ENCODE measurements around the gene MATCAP1.

Gene MATCAP1

GRCh38 chr16:67200491-67200890, 16.7 kb upstream of the MATCAP1 start:
- TF ChIP-seq CTCF (IDR thresholded peaks at IDR 0.05; ENCODE audit: insufficient read depth, low read depth, low read length, missing control alignments), result no peak
- DNase-seq (ENCODE audit: low read depth), result no peak
- H3K4me3 ChIP-seq (ENCODE audit: low read depth, low read length), result no peak overlapping the region

GRCh38 chr16:67199808-67200198, 16.0 kb upstream of the MATCAP1 start:
- TF ChIP-seq CTCF (IDR thresholded peaks at IDR 0.05; ENCODE audit: insufficient read depth, low read depth, low read length, missing control alignments), result no peak
- H3K4me3 ChIP-seq (ENCODE audit: low read depth, low read length), result no peak overlapping the region
- DNase-seq (ENCODE audit: low read depth), result no peak

GRCh38 chr16:67199011-67199807, 15.4 kb upstream of the MATCAP1 start, which contains the start of gene ELMO3:
Gene ELMO3 (plus strand): TSS chr16:67199131. CDS start chr16:67199327, 196 bp downstream.
- TF ChIP-seq CTCF (IDR thresholded peaks at IDR 0.05; ENCODE audit: insufficient read depth, low read depth, low read length, missing control alignments), result no peak
- DNase-seq (ENCODE audit: low read depth), result no peak
- H3K4me3 ChIP-seq (ENCODE audit: low read depth, low read length), result no peak within 1 kb of the TSS

- TF ChIP-seq CTCF (IDR thresholded peaks at IDR 0.05; ENCODE audit: insufficient read depth, low read depth, low read length, missing control alignments), result peak; percentile 33
- no peak for DNase-seq (ENCODE audit: low read depth)
- no peak overlapping the region for H3K4me3 ChIP-seq (ENCODE audit: low read depth, low read length)
Observed at GRCh38 chr16:67198238-67198734, 14.5 kb upstream of the MATCAP1 start.

GRCh38 chr16:67197704-67198103, 13.9 kb upstream of the MATCAP1 start:
- TF ChIP-seq CTCF (IDR thresholded peaks at IDR 0.05; ENCODE audit: insufficient read depth, low read depth, low read length, missing control alignments), result no peak
- no peak for DNase-seq (ENCODE audit: low read depth)
- no peak overlapping the region for H3K4me3 ChIP-seq (ENCODE audit: low read depth, low read length)

GRCh38 chr16:67196881-67197280, 13.1 kb upstream of the MATCAP1 start:
- H3K4me3 ChIP-seq (ENCODE audit: low read depth, low read length), result no peak overlapping the region
- DNase-seq (ENCODE audit: low read depth), result no peak
- no peak for TF ChIP-seq CTCF (IDR thresholded peaks at IDR 0.05; ENCODE audit: insufficient read depth, low read depth, low read length, missing control alignments)
